DND-41 (cell line): ENCODE measurements around the gene GPANK1.

Experiments
- ATAC-seq: fragments of 200-7000 bp; cut with Tn5 transposase; 3 replicates; pipeline ENCODE4 v1.9.1; 2021; ENCODE audit warnings: low read depth; ENCODE audit not compliant: insufficient read depth
- DNase-seq: peaks from one replicate; pipeline ENCODE4 v3.0.0-alpha.2; 2020
- H2AFZ ChIP-seq: 2 replicates; pipeline ENCODE4 v1.6.0; 2012; ENCODE audit warnings: low read depth, low read length
- H3K27ac ChIP-seq: 2 replicates; pipeline ENCODE4 v1.5.1; 2012; ENCODE audit warnings: low read length, inconsistent platforms
- H3K27me3 ChIP-seq: fragments of 200-600 bp; sonication (generic); 2 replicates; pipeline ENCODE4 v1.6.0; 2012; ENCODE audit warnings: low read length, mild to moderate bottlenecking, inconsistent platforms; ENCODE audit not compliant: insufficient read depth, poor library complexity
- H3K36me3 ChIP-seq: 2 replicates; pipeline ENCODE4 v1.5.1; 2012; ENCODE audit warnings: low read length, inconsistent platforms; ENCODE audit not compliant: insufficient read depth
- H3K4me1 ChIP-seq: 2 replicates; pipeline ENCODE4 v1.5.1; 2012; ENCODE audit warnings: mild to moderate bottlenecking, low read length; ENCODE audit not compliant: insufficient read depth
- H3K4me2 ChIP-seq: 2 replicates; pipeline ENCODE4 v1.6.0; 2012; ENCODE audit warnings: mild to moderate bottlenecking, moderate library complexity, low read length, inconsistent platforms; ENCODE audit not compliant: insufficient read depth
- H3K4me3 ChIP-seq, 2 experiments: fragments of 200-600 bp in 1 of 2; shearing (Covaris generic) in 1 of 2; 2 replicates each; pipeline ENCODE4 v1.5.1; 2012 to 2016; ENCODE audit warnings: inconsistent platforms in 2 of 2, low read length in 2 of 2, mild to moderate bottlenecking in 2 of 2, low read depth in 1 of 2, moderate library complexity in 1 of 2
- H3K79me2 ChIP-seq: 2 replicates; pipeline ENCODE4 v1.6.0; 2012; ENCODE audit warnings: low read length, inconsistent platforms; ENCODE audit not compliant: insufficient read depth
- H3K9ac ChIP-seq: 2 replicates; pipeline ENCODE4 v1.6.0; 2012; ENCODE audit warnings: low read depth, mild to moderate bottlenecking, inconsistent platforms, low read length, moderate library complexity
- H3K9me3 ChIP-seq: 2 replicates; pipeline ENCODE4 v1.5.1; 2012; ENCODE audit warnings: low read length, moderate library complexity, mild to moderate bottlenecking, inconsistent platforms; ENCODE audit not compliant: insufficient read depth, severe bottlenecking
- H4K20me1 ChIP-seq: 2 replicates; pipeline ENCODE4 v1.6.0; 2012; ENCODE audit warnings: low read length; ENCODE audit not compliant: insufficient read depth
- EZH2 ChIP-seq: IDR thresholded peaks from 3 replicates; pipeline ENCODE4 v1.6.1; 2012; ENCODE audit warnings: borderline replicate concordance, low read depth, mild to moderate bottlenecking, moderate library complexity, low read length, inconsistent platforms; ENCODE audit not compliant: severe bottlenecking
- TF ChIP-seq, protein P1 (sequence below): IDR thresholded peaks from 2 replicates; pipeline ENCODE4 v1.5.1; 2012; ENCODE audit warnings: borderline replicate concordance, low read length, moderate library complexity, mild to moderate bottlenecking; ENCODE audit not compliant: poor library complexity, severe bottlenecking; ENCODE audit errors: extremely low read depth

Gene GPANK1

DNA sequence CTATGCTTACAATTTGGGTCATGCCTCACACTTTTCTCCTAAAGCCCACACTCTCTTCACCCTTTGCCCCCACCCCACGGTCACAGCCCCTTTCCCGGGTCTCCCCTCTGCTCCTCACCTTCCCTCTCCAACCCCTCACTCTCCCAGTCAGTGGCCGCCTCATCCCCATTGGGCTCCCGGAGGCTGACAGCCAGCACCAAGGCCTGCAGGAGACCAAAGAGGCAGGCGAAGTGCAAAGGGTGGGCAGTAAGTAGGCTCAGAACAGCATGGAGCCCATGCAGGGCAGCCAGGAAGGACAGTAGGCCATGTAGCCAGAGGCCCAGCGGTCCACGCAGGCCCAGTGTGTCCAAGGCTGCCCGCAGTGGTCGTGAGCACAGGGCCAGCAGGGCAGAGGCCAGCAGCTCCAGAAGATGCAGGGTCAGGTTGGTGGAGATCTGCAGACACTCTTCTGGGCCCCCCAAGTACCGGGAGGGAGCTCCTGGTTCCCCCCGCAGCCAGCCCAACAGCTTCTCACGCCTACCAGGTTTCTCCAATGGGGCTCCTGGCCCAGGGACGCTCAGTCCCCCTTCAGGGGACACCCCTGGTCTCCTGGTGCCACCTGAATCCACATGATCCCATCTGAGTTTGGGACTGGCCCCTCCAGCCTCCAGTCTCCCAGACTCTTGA, 5.7 kb downstream of the GPANK1 start:
- Histone ChIP-seq H3K27me3 (no peaks in the 10 kb centered on the region), H3K36me3 (peaks cover 69% of the 10 kb centered on the region), H3K4me2 (peak overlapping the region; percentile 96), H3K9me3 (no peaks in the 10 kb centered on the region), H3K4me3 (peak overlapping the region in 1 of 2 experiments; percentile 96; a peak in 3 of 4 replicates), H3K79me2 (peaks cover 74% of the 10 kb centered on the region), H3K9ac (peak overlapping the region; percentile 91), H2AFZ (no peak overlapping the region), H4K20me1 (peaks cover 13% of the 10 kb centered on the region), H3K4me1 (peaks cover 66% of the 10 kb centered on the region), H3K27ac (peak overlapping the region; percentile 87)
- DNase-seq (no peak), ATAC-seq (no peak)
- TF ChIP-seq, protein P1, sequence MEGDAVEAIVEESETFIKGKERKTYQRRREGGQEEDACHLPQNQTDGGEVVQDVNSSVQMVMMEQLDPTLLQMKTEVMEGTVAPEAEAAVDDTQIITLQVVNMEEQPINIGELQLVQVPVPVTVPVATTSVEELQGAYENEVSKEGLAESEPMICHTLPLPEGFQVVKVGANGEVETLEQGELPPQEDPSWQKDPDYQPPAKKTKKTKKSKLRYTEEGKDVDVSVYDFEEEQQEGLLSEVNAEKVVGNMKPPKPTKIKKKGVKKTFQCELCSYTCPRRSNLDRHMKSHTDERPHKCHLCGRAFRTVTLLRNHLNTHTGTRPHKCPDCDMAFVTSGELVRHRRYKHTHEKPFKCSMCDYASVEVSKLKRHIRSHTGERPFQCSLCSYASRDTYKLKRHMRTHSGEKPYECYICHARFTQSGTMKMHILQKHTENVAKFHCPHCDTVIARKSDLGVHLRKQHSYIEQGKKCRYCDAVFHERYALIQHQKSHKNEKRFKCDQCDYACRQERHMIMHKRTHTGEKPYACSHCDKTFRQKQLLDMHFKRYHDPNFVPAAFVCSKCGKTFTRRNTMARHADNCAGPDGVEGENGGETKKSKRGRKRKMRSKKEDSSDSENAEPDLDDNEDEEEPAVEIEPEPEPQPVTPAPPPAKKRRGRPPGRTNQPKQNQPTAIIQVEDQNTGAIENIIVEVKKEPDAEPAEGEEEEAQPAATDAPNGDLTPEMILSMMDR, result no peak
- no peak for TF ChIP-seq EZH2

- peak overlapping the region; percentile 23 for H3K9ac ChIP-seq
These were observed 6.6 kb downstream of the GPANK1 start for GRCh38 chr6:31658158-31658688.

GRCh38 chr6:31657406-31658157, 7.2 kb downstream of the GPANK1 start:
- Histone ChIP-seq H3K79me2 (peaks cover 67% of the 10 kb centered on the region), H2AFZ (no peak overlapping the region), H3K9ac (no peak overlapping the region; the same call in 1 of the 2 replicates), H3K27ac (no peak overlapping the region), H3K27me3 (no peaks in the 10 kb centered on the region), H3K36me3 (peaks cover 54% of the 10 kb centered on the region), H3K4me3 (no peak overlapping the region), H3K9me3 (no peaks in the 10 kb centered on the region), H3K4me1 (peaks cover 60% of the 10 kb centered on the region), H4K20me1 (peaks cover 13% of the 10 kb centered on the region), H3K4me2 (peak overlapping the region; percentile 96; the same call in 1 of the 2 replicates)
- no peak for DNase-seq
- TF ChIP-seq EZH2, result no peak
- TF ChIP-seq, protein P1, result no peak
- no peak for ATAC-seq

More at GRCh38 chr6:31658158-31658688, 6.6 kb downstream of the GPANK1 start:
- Histone ChIP-seq H3K36me3 (peaks cover 60% of the 10 kb centered on the region), H4K20me1 (peaks cover 13% of the 10 kb centered on the region), H3K27ac (0 out of 2 replicates have a peak overlapping the region, but pooled peaks have one; percentile 35), H3K4me2 (peak overlapping the region; percentile 96), H2AFZ (no peak overlapping the region), H3K9me3 (no peaks in the 10 kb centered on the region), H3K79me2 (peaks cover 71% of the 10 kb centered on the region), H3K4me3 (no peak overlapping the region), H3K27me3 (no peaks in the 10 kb centered on the region), H3K4me1 (peaks cover 65% of the 10 kb centered on the region)
- ATAC-seq, result no peak
- no peak for TF ChIP-seq EZH2
- TF ChIP-seq, protein P1, result no peak
- DNase-seq, result no peak
